GM19328 (cell line): ENCODE measurements around the gene CXorf49B.

Source experiments
- ATAC-seq: cut with Tn5 transposase; IDR thresholded peaks from one replicate; pipeline ENCODE4 v1.9.1; 2021; ENCODE audit warnings: mild to moderate bottlenecking, moderate library complexity; ENCODE audit not compliant: unreplicated experiment

The CXorf49B gene

GRCh38 chrX:71815121-71815905, 52.2 kb downstream of the CXorf49B start:
- ATAC-seq = no peak

DNA sequence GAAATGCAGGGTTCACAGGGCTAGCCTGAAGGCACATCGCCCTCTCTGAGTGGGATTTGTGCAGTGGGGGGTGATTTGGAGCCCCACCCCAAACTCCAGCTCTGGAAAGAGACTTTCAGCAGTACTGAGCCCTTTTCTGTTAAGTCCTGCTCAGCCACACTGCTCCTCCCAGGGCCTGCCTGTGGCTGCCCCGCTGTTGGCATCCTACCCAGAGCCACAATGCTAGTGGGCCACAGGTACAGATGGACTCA, 52.7 kb downstream of the CXorf49B start:
- no peak for ATAC-seq
